ENCODE data around the gene AKNA.
A peak's percentile ranks its signal among the peaks of the same experiment; 100 is the strongest.

Gene AKNA
- 185 to 1,094 (median 654) reads per million in 9 experiments for total RNA-seq

- H3K4me3 Mint-ChIP-seq: peak within 1 kb of the TSS; percentile 96 to 99
- DNase-seq (peak; percentile 82 to 84 (median 84)), ATAC-seq (replicated peaks) (peak; percentile 40)
- no peaks in the 10 kb centered on the region for H3K9me3 Mint-ChIP-seq
- H3K4me1 Mint-ChIP-seq (ENCODE audit: low read depth in 2 of 2): peaks cover 83 to 85% of the 10 kb centered on the region in 2 donors
- H3K27me3 Mint-ChIP-seq: no peaks in the 10 kb centered on the region
- H3K27ac Mint-ChIP-seq: peak within 1 kb of the TSS; percentile 76 to 98
- peaks cover 77% of the 10 kb centered on the region for H3K36me3 Mint-ChIP-seq (ENCODE audit: insufficient read depth)
Measured at GRCh38 chr9:114387680-114388356, at the start of gene AKNA. Gene AKNA (minus strand): TSS chr9:114387982. CDS start chr9:114381333, 6,649 bp downstream.

- Mint-ChIP-seq H3K4me3 (no peak overlapping the region), H3K27me3 (no peaks in the 10 kb centered on the region), H3K4me1 (ENCODE audit: low read depth in 2 of 2) (peaks cover 3 to 5% of the 10 kb centered on the region in 2 donors), H3K36me3 (ENCODE audit: insufficient read depth) (no peaks in the 10 kb centered on the region), H3K9me3 (no peaks in the 10 kb centered on the region), H3K27ac (peak overlapping the region in 1 of 2 donors; percentile 11)
- no peak for ATAC-seq (replicated peaks)
- DNase-seq: no peak
Measured at GRCh38 chr9:114437401-114437893, 49.7 kb upstream of the AKNA start.

GRCh38 chr9:114434878-114435311, 47.1 kb upstream of the AKNA start:
- Mint-ChIP-seq H3K4me1 (ENCODE audit: low read depth in 2 of 2) (peaks cover 3 to 7% of the 10 kb centered on the region in 2 donors), H3K9me3 (no peaks in the 10 kb centered on the region), H3K4me3 (no peak overlapping the region), H3K27ac (no peak overlapping the region), H3K27me3 (no peaks in the 10 kb centered on the region), H3K36me3 (ENCODE audit: insufficient read depth) (no peaks in the 10 kb centered on the region)
- ATAC-seq (replicated peaks) (no peak), DNase-seq (no peak)

- no peak for DNase-seq
- H3K9me3 Mint-ChIP-seq: no peaks in the 10 kb centered on the region
- H3K27me3 Mint-ChIP-seq: no peaks in the 10 kb centered on the region
- H3K4me1 Mint-ChIP-seq (ENCODE audit: low read depth in 2 of 2): peaks cover 7 to 8% of the 10 kb centered on the region in 2 donors
- no peak overlapping the region for H3K4me3 Mint-ChIP-seq
- no peaks in the 10 kb centered on the region for H3K36me3 Mint-ChIP-seq (ENCODE audit: insufficient read depth)
- peak; percentile 49 for ATAC-seq (replicated peaks)
- H3K27ac Mint-ChIP-seq: no peak overlapping the region
Measured at GRCh38 chr9:114433720-114434255, 46.0 kb upstream of the AKNA start.

- Mint-ChIP-seq H3K27me3 (no peaks in the 10 kb centered on the region), H3K4me1 (ENCODE audit: low read depth in 2 of 2) (peaks cover 7 to 14% of the 10 kb centered on the region in 2 donors)
Measured at GRCh38 chr9:114433086-114433485, 45.3 kb upstream of the AKNA start.

GRCh38 chr9:114432323-114433067, 44.7 kb upstream of the AKNA start:
- Mint-ChIP-seq H3K4me1 (ENCODE audit: low read depth in 2 of 2) (peaks cover 7 to 14% of the 10 kb centered on the region in 2 donors), H3K27me3 (no peaks in the 10 kb centered on the region), H3K36me3 (ENCODE audit: insufficient read depth) (no peaks in the 10 kb centered on the region), H3K27ac (peak overlapping the region in 1 of 2 donors; percentile 24), H3K4me3 (no peak overlapping the region), H3K9me3 (no peaks in the 10 kb centered on the region)
- DNase-seq (no peak), ATAC-seq (replicated peaks) (no peak)

More at GRCh38 chr9:114433086-114433485, 45.3 kb upstream of the AKNA start:
- H3K9me3 Mint-ChIP-seq: no peaks in the 10 kb centered on the region
- no peak for DNase-seq
- no peaks in the 10 kb centered on the region for H3K36me3 Mint-ChIP-seq (ENCODE audit: insufficient read depth)
- no peak for ATAC-seq (replicated peaks)
- peak overlapping the region in 1 of 2 donors; percentile 24 for H3K27ac Mint-ChIP-seq
- H3K4me3 Mint-ChIP-seq: no peak overlapping the region

- peak overlapping the region in 1 of 2 donors; percentile 64 for H3K27ac Mint-ChIP-seq
- H3K36me3 Mint-ChIP-seq (ENCODE audit: insufficient read depth): no peaks in the 10 kb centered on the region
- peaks cover 7 to 14% of the 10 kb centered on the region in 2 donors for H3K4me1 Mint-ChIP-seq (ENCODE audit: low read depth in 2 of 2)
- no peak for ATAC-seq (replicated peaks)
- H3K9me3 Mint-ChIP-seq: no peaks in the 10 kb centered on the region
- DNase-seq: no peak
- no peak overlapping the region for H3K4me3 Mint-ChIP-seq
- no peaks in the 10 kb centered on the region for H3K27me3 Mint-ChIP-seq
Measured at GRCh38 chr9:114431770-114432169, 44.0 kb upstream of the AKNA start.

- Mint-ChIP-seq H3K27me3 (no peaks in the 10 kb centered on the region), H3K4me3 (no peak overlapping the region), H3K9me3 (no peaks in the 10 kb centered on the region), H3K36me3 (ENCODE audit: insufficient read depth) (no peaks in the 10 kb centered on the region), H3K27ac (peak overlapping the region in 1 of 2 donors; percentile 64), H3K4me1 (ENCODE audit: low read depth in 2 of 2) (peaks cover 7 to 14% of the 10 kb centered on the region in 2 donors)
- DNase-seq: no peak
- no peak for ATAC-seq (replicated peaks)
Measured at GRCh38 chr9:114431003-114431402, 43.2 kb upstream of the AKNA start.

- H3K9me3 Mint-ChIP-seq: no peaks in the 10 kb centered on the region
- DNase-seq (no peak), ATAC-seq (replicated peaks) (no peak)
- H3K27me3 Mint-ChIP-seq: no peaks in the 10 kb centered on the region
- peak overlapping the region in 1 of 2 donors; percentile 64 for H3K27ac Mint-ChIP-seq
- H3K4me3 Mint-ChIP-seq: no peak overlapping the region
- H3K4me1 Mint-ChIP-seq (ENCODE audit: low read depth in 2 of 2): peaks cover 7 to 14% of the 10 kb centered on the region in 2 donors
- no peaks in the 10 kb centered on the region for H3K36me3 Mint-ChIP-seq (ENCODE audit: insufficient read depth)
Measured at GRCh38 chr9:114430457-114430856, 42.7 kb upstream of the AKNA start.

GRCh38 chr9:114429488-114429887, 41.7 kb upstream of the AKNA start:
- peaks cover under 1% of the 10 kb centered on the region for H3K36me3 Mint-ChIP-seq (ENCODE audit: insufficient read depth)
- H3K27me3 Mint-ChIP-seq: no peaks in the 10 kb centered on the region
- H3K4me1 Mint-ChIP-seq (ENCODE audit: low read depth in 2 of 2): peaks cover 7 to 14% of the 10 kb centered on the region in 2 donors
- no peak overlapping the region for H3K4me3 Mint-ChIP-seq
- H3K9me3 Mint-ChIP-seq: no peaks in the 10 kb centered on the region
- no peak for DNase-seq
- ATAC-seq (replicated peaks): no peak
- no peak overlapping the region for H3K27ac Mint-ChIP-seq

GRCh38 chr9:114428466-114428865, 40.7 kb upstream of the AKNA start:
- Mint-ChIP-seq H3K4me3 (no peak overlapping the region), H3K9me3 (no peaks in the 10 kb centered on the region), H3K27ac (no peak overlapping the region), H3K36me3 (ENCODE audit: insufficient read depth) (peaks cover 9% of the 10 kb centered on the region), H3K27me3 (no peaks in the 10 kb centered on the region), H3K4me1 (ENCODE audit: low read depth in 2 of 2) (peaks cover 4 to 10% of the 10 kb centered on the region in 2 donors)
- ATAC-seq (replicated peaks) (no peak), DNase-seq (no peak)

- no peak overlapping the region for H3K27ac Mint-ChIP-seq
- H3K4me3 Mint-ChIP-seq: no peak overlapping the region
- H3K4me1 Mint-ChIP-seq (ENCODE audit: low read depth in 2 of 2): peaks cover 4 to 8% of the 10 kb centered on the region in 2 donors
- peaks cover 9% of the 10 kb centered on the region for H3K36me3 Mint-ChIP-seq (ENCODE audit: insufficient read depth)
- ATAC-seq (replicated peaks) (no peak), DNase-seq (no peak)
- H3K27me3 Mint-ChIP-seq: no peaks in the 10 kb centered on the region
- H3K9me3 Mint-ChIP-seq: no peaks in the 10 kb centered on the region
Measured at GRCh38 chr9:114427644-114428043, 39.9 kb upstream of the AKNA start.

- no peak for DNase-seq
- ATAC-seq (replicated peaks): no peak
- Mint-ChIP-seq H3K27me3 (no peaks in the 10 kb centered on the region), H3K9me3 (no peaks in the 10 kb centered on the region), H3K36me3 (ENCODE audit: insufficient read depth) (peaks cover 12% of the 10 kb centered on the region), H3K4me3 (no peak overlapping the region), H3K4me1 (ENCODE audit: low read depth in 2 of 2) (peaks cover 4 to 8% of the 10 kb centered on the region in 2 donors), H3K27ac (no peak overlapping the region)
Measured at GRCh38 chr9:114426046-114426948, 38.5 kb upstream of the AKNA start.
